GM12891 (cell line): Measurements from ENCODE around the gene PLEKHH2.

Experiments
- DNase-seq: peaks from one replicate; pipeline ENCODE4 v3.0.0; 2011; ENCODE audit warnings: low spot score; ENCODE audit not compliant: insufficient read length
- FAIRE-seq: peaks from 2 replicates; lab custom pipeline; 2011; peaks lifted over from hg19 to GRCh38; lab: Jason Lieb, UNC
- PAX5 ChIP-seq: IDR thresholded peaks from 2 replicates; pipeline ENCODE4 v1.6.1; 2011; ENCODE audit warnings: low read length, moderate library complexity, mild to moderate bottlenecking; ENCODE audit not compliant: insufficient read depth, severe bottlenecking
- POLR2A ChIP-seq: IDR thresholded peaks from 2 replicates; pipeline ENCODE4 v1.6.1; 2011; ENCODE audit warnings: low read depth, low read length, control low read depth
- POLR2AphosphoS5 ChIP-seq: IDR thresholded peaks from 2 replicates; pipeline ENCODE4 v1.6.1; 2011; ENCODE audit warnings: low read depth, low read length, control low read depth
- POU2F2 ChIP-seq: IDR thresholded peaks from 2 replicates; pipeline ENCODE4 v1.6.1; 2011; ENCODE audit warnings: low read depth, mild to moderate bottlenecking, control low read depth, low read length, moderate library complexity
- SPI1 ChIP-seq: IDR thresholded peaks from 2 replicates; pipeline ENCODE4 v1.6.1; 2011; ENCODE audit warnings: low read depth, low read length, control low read depth
- TAF1 ChIP-seq: IDR thresholded peaks from 2 replicates; pipeline ENCODE4 v1.6.1; 2011; ENCODE audit warnings: low read depth, low read length, control low read depth

The PLEKHH2 gene

GRCh38 chr2:43778233-43778632 lies 141.2 kb downstream of the PLEKHH2 start:
- no peak for FAIRE-seq
- no peak for DNase-seq
- TF ChIP-seq TAF1 (no peak), POU2F2 (no peak), POLR2A (no peak), PAX5 (no peak), SPI1 (no peak), POLR2AphosphoS5 (no peak)

GRCh38 chr2:43787895-43788294 lies 150.8 kb downstream of the PLEKHH2 start:
- no peak for DNase-seq
- FAIRE-seq: no peak
- TF ChIP-seq POLR2AphosphoS5: no peak
- TF ChIP-seq SPI1: no peak
- no peak for TF ChIP-seq POLR2A
- TF ChIP-seq POU2F2: no peak
- TF ChIP-seq PAX5: no peak
- TF ChIP-seq TAF1: no peak

- TF ChIP-seq PAX5 (no peak), POLR2A (no peak), TAF1 (no peak), POU2F2 (no peak), SPI1 (no peak), POLR2AphosphoS5 (no peak)
- FAIRE-seq (no peak), DNase-seq (no peak)
Measured at GRCh38 chr2:43788646-43789045, 151.6 kb downstream of the PLEKHH2 start.

- no peak for FAIRE-seq
- DNase-seq: no peak
- TF ChIP-seq PAX5: no peak
- TF ChIP-seq POLR2A: no peak
- no peak for TF ChIP-seq TAF1
- no peak for TF ChIP-seq SPI1
- TF ChIP-seq POLR2AphosphoS5: no peak
- no peak for TF ChIP-seq POU2F2
Measured at GRCh38 chr2:43790147-43790546, 153.1 kb downstream of the PLEKHH2 start.

- DNase-seq (no peak), FAIRE-seq (peak; percentile 16)
- TF ChIP-seq POLR2AphosphoS5 (no peak), PAX5 (no peak), POU2F2 (no peak), POLR2A (no peak), TAF1 (no peak), SPI1 (no peak)
Measured at GRCh38 chr2:43791035-43791765, 154.1 kb downstream of the PLEKHH2 start.

- FAIRE-seq (no peak), DNase-seq (no peak)
- TF ChIP-seq POU2F2 (no peak), TAF1 (no peak), SPI1 (no peak), POLR2AphosphoS5 (no peak), POLR2A (no peak), PAX5 (no peak)
Measured at GRCh38 chr2:43792653-43793052, 155.6 kb downstream of the PLEKHH2 start.

- TF ChIP-seq PAX5 (no peak), POLR2A (no peak), POU2F2 (no peak), SPI1 (no peak), TAF1 (no peak), POLR2AphosphoS5 (no peak)
- DNase-seq: no peak
- no peak for FAIRE-seq
Measured at GRCh38 chr2:43794956-43795355, 157.9 kb downstream of the PLEKHH2 start.

GRCh38 chr2:43796206-43796605 lies 159.1 kb downstream of the PLEKHH2 start:
- no peak for FAIRE-seq
- TF ChIP-seq POLR2A: no peak
- no peak for TF ChIP-seq POU2F2
- TF ChIP-seq PAX5: no peak
- no peak for TF ChIP-seq POLR2AphosphoS5
- no peak for TF ChIP-seq TAF1
- TF ChIP-seq SPI1: no peak

GRCh38 chr2:43798300-43798699 lies 161.2 kb downstream of the PLEKHH2 start:
- FAIRE-seq (no peak), DNase-seq (no peak)
- no peak for TF ChIP-seq SPI1
- TF ChIP-seq POU2F2: no peak
- no peak for TF ChIP-seq PAX5
- no peak for TF ChIP-seq POLR2A

More at GRCh38 chr2:43796206-43796605, 159.1 kb downstream of the PLEKHH2 start:
- no peak for DNase-seq
